Measurements from ENCODE around the gene NAGK. TPM values are rescaled to one million over a fixed set of nuclear protein-coding genes. Genes with fewer than 3 reads are reported as not detected.
"Not testable (repeated sequence)": the region's sequence is repeated elsewhere in the genome, so short reads cannot be mapped to it uniquely, and the experiment has no call there.

NAGK gene
- total RNA-seq, result 46.2 and 63.7 TPM in 2 replicates

GRCh38 chr2:71068218-71069035 lies at the start of gene NAGK:
NAGK (plus strand) TSS chr2:71068648; CDS start chr2:71068684, 36 bp downstream.
- DNase-seq (ENCODE audit: low read depth), result peak; percentile 88

GRCh38 chr2:71019989-71020388 lies 48.5 kb upstream of the NAGK start:
- not testable (repeated sequence) for DNase-seq (ENCODE audit: low read depth)

- DNase-seq (ENCODE audit: low read depth), result not testable (repeated sequence)
Measured at GRCh38 chr2:71021394-71021793, 47.1 kb upstream of the NAGK start.

GRCh38 chr2:71023553-71024243 lies 44.8 kb upstream of the NAGK start:
- peak; percentile 3 for DNase-seq (ENCODE audit: low read depth)

GRCh38 chr2:71036296-71036695 lies 32.2 kb upstream of the NAGK start:
- not testable (repeated sequence) for DNase-seq (ENCODE audit: low read depth)

GRCh38 chr2:71042287-71042686 lies 26.2 kb upstream of the NAGK start:
- no peak for DNase-seq (ENCODE audit: low read depth)

DNA sequence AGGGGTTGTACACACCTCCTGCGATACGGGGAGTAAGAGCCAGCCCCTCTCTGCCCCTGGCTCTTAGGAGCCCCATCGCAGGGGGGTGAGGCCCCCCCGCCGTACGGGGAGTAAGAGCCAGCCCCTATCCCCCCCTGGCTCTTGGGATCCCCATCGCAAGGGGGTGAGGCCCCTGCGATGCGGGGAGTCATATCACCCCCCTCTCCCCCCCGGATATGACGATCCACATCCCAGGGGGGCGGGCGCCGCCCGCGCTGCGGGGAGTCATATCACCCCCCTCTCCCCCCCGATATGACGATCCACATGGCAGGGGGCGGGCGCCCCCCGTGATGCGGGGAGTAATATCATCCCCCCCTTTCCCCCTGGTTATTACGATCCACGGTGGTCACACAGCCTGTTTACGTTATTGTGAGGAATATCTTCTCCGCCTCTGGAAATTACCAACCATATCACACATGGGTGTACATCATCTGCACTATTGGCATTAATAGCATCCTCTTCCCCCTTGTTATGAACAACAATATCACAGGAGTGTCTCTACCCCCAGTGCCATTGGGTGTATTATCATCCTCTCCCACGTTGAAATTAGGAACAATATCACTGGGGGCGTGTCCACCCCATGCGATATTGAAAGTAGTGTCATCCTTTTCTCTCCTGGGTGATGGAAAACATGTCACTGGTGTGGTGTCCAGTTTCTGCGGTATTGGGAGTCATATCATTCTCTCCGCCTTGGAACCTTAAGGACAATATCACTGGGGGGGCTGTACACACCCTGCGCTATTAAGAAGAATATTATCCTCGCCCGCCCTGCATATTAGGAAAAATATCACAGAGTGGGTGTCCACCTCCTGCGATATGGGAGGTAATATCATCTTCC lies 24.7 kb upstream of the NAGK start:
- no peak for DNase-seq (ENCODE audit: low read depth)

- no peak for DNase-seq (ENCODE audit: low read depth)
Measured at GRCh38 chr2:71045151-71045550, 23.3 kb upstream of the NAGK start.

GRCh38 chr2:71045865-71046548 lies 22.4 kb upstream of the NAGK start:
- DNase-seq (ENCODE audit: low read depth), result no peak

- no peak for DNase-seq (ENCODE audit: low read depth)
Measured at GRCh38 chr2:71048096-71048495, 20.4 kb upstream of the NAGK start.

GRCh38 chr2:71049704-71050360 lies 18.6 kb upstream of the NAGK start:
- not testable (repeated sequence) for DNase-seq (ENCODE audit: low read depth)

DNA sequence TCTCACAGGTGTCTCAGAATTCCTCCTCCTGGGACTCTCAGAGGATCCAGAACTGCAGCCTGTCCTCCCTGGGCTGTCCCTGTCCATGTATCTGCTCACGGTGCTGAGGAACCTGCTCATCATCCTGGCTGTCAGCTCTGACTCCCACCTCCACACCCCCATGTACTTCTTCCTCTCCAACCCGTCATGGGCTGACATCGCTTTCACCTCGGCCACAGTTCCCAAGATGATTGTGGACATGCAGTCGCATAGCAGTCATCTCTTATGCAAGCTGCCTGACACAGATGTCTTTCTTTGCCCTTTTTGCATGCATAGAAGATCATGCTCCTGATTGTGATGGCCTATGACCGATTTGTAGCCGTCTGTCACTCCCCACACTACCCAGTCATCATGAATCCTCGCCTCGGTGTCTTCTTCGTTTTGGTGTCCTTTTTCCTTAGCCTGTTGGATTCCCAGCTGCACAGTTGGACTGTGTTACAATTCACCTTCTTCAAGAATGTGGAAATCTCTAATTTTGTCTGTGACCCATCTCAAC lies 13.2 kb upstream of the NAGK start:
- not testable (repeated sequence) for DNase-seq (ENCODE audit: low read depth)

- DNase-seq (ENCODE audit: low read depth), result no peak
Measured at GRCh38 chr2:71060211-71060610, 8.2 kb upstream of the NAGK start.

DNA sequence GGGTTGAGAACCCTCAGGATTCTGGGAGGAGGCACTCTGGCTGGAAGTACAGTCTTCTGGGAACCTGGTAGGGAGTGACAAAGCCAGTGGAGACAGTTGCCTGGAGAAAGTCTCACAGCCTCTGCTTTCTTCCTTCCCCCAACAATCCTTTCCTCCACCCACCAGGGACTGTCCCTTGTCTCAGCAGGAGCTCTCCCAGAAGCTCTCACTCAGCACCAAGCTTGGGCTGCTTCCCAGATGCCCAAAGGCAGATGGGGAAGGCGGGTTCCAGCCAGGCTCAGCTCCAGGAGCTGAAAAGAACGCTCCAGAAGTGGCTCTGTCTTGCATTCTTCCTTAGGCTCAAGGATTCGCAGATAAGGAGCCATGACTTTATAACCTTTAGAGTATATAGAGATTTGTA lies 7.6 kb upstream of the NAGK start:
- DNase-seq (ENCODE audit: low read depth), result no peak

GRCh38 chr2:71063216-71063615 lies 5.2 kb upstream of the NAGK start:
- no peak for DNase-seq (ENCODE audit: low read depth)

DNA sequence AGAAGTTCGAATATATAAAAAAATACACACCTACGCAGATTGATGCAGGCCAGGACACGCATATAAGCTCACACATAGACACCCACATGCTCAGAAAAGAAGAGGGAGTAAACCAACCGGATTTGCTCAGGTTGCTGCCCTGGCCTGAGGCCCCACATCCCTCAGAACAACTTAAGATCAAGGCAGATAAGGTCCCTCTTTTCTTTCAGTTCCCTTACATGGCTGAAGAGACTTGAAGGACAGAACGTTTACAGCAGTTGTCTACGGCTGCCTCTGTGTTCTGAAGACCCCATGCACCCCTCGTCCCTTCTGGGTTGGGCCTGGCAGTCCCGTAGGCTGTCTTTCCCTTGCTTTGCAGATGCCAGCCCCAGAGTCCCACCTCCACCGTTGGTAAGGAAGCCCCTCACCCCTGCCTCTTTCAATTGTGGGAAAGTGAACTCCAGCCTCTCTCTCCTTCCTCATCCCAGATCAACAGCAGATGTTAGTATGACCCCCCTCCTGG lies 4.3 kb upstream of the NAGK start:
- DNase-seq (ENCODE audit: low read depth), result no peak

DNA sequence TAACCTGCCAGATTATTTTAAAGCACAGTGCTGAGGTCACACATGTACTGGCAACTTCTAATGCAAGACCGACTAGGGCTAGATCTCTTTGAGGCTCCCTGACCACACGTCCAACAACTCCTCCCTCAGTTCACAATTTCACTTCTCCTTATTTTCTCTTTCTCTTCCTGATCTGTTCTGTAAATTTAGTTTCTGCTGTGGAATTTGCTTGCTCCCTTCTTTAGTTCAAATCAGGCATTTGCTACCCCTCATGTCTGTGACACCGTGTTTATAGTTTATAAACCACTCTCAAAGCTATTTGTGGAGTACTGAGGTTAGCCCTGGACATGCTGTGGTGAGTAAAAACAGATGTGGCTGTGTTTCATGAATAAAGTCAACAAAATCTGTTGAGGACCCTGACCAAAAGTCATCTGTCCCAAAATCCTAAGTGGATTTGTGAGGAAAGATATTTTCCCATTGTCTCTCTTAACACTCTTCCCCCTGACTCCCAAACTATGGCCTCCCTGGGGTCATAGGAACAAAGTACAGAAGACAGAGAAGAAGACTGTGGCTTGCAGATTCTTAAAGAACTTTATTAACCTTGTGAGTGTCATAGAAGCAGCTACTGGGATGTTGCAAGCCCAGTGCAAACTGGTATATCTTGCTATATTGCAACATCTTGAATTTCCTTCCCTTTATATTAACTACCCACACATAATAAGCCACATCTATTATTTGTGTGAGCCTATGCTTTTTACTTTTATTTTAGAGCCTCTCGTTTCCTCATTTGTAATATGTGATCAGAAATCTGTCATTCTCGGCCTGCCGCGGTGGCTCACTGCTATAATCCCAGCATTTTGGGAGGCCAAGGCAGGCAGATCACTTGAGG lies 3.5 kb upstream of the NAGK start:
- no peak for DNase-seq (ENCODE audit: low read depth)

DNA sequence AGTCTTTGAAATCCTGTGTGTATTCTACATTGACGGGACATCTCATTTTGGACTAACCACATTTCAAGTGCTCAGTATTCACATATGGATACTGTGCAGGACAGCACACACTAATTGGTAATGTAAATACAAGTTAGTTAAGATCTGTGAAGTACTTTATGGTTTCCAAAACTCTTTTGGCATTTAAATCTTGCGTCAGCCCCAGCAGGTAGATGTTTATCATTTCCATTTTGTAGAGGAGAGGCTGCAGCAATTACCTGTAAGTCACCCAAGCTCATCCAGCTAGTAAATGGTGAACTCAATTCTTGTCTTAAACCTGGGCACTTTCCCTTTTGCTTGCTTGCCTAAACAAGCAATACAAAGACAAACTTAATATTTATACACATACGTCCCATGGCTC lies 1.6 kb upstream of the NAGK start:
- DNase-seq (ENCODE audit: low read depth), result no peak

DNA sequence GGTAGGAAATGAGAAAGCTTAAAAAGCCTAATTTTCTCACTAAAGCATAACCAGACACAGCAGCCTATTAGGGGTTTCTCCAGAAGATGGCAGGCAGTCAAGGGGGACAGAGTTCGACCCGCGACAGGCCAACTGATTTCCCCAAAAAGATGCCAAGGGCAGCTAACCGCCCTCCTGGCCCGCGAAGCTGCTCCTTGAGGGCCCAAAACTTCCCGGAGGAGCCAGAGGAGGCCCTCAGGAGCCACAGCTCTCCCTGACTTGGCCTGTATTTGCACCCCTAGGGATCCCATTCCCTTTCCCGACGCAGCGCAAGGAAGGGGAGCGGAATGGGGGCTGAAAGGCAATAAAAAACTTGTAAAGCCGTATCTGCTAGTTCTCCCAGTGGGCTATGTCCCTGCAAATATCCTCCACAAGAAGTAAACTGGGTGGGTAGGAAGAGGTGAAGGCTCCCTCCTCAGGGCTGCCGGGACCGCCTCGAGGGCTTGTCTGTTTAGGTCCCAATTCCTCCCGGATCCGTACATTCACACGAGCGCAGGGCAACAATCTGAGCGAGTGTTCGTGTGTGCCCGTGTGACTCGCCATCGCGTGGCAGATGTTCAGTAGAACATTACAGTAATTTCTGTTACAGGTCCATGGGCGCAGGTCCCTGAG lies 756 bp upstream of the NAGK start:
- no peak for DNase-seq (ENCODE audit: low read depth)

Data from renal cortical epithelial cell (primary cell).